Neuronal stem cell (in vitro differentiated cells): ENCODE results near the gene PTPRQ.

Source experiments
- DNase-seq: peaks from one replicate; pipeline ENCODE4 v3.0.0-alpha.2; 2013; ENCODE audit warnings: low spot score
- H2AFZ ChIP-seq: one replicate; pipeline ENCODE4 v1.6.1; 2013; ENCODE audit warnings: mild to moderate bottlenecking, low read length, inconsistent platforms
- H2AK5ac ChIP-seq: 2 replicates; pipeline ENCODE4 v1.6.1; 2013; ENCODE audit warnings: low read depth, mild to moderate bottlenecking, inconsistent platforms, low read length, moderate library complexity, mixed read lengths
- H2BK120ac ChIP-seq: 2 replicates; pipeline ENCODE4 v1.6.1; 2013; ENCODE audit warnings: low read depth, mild to moderate bottlenecking, inconsistent platforms, low read length, moderate library complexity, mixed read lengths
- H2BK12ac ChIP-seq: one replicate; pipeline ENCODE4 v1.6.1; 2013; ENCODE audit warnings: low read length, inconsistent platforms
- H2BK15ac ChIP-seq: 2 replicates; pipeline ENCODE4 v1.6.1; 2013; ENCODE audit warnings: mild to moderate bottlenecking, low read length, inconsistent platforms, mixed read lengths
- H2BK5ac ChIP-seq: one replicate; pipeline ENCODE4 v1.6.1; 2013; ENCODE audit warnings: inconsistent platforms, mild to moderate bottlenecking, low read length, moderate library complexity
- H3K14ac ChIP-seq: one replicate; pipeline ENCODE4 v1.6.1; 2013; ENCODE audit warnings: low read length, inconsistent platforms
- H3K18ac ChIP-seq: 2 replicates; pipeline ENCODE4 v1.6.1; 2013; ENCODE audit warnings: low read length, inconsistent platforms
- H3K23ac ChIP-seq: 2 replicates; pipeline ENCODE4 v1.6.1; 2013; ENCODE audit warnings: low read depth, mild to moderate bottlenecking, mixed read lengths, low read length, inconsistent platforms; ENCODE audit not compliant: poor library complexity
- H3K27ac ChIP-seq: replicated peaks from 3 replicates; pipeline ENCODE4 v1.5.1; 2013; ENCODE audit warnings: low read length, inconsistent platforms
- H3K27me3 ChIP-seq, 3 experiments: 2 replicates each; pipeline ENCODE4 v1.6.1; 2013; ENCODE audit warnings: low read length in 3 of 3, mild to moderate bottlenecking in 2 of 3, inconsistent platforms in 1 of 3, low read depth in 1 of 3, mixed read lengths in 1 of 3, moderate library complexity in 1 of 3; ENCODE audit not compliant: control insufficient read depth in 3 of 3, insufficient read depth in 3 of 3
- H3K36me3 ChIP-seq, 2 donors: replicated peaks in 1 of 2; 2 replicates each; pipeline ENCODE4 v1.6.1; 2013; ENCODE audit warnings: low read length in 2 of 2; ENCODE audit not compliant: control insufficient read depth in 2 of 2, insufficient read depth in 2 of 2
- H3K4ac ChIP-seq: 2 replicates; pipeline ENCODE4 v1.6.1; 2013; ENCODE audit warnings: inconsistent platforms, mild to moderate bottlenecking, low read length, moderate library complexity
- H3K4me1 ChIP-seq, 2 donors: 1 replicate in 1 of 2; 2 replicates in 1 of 2; pipeline ENCODE4 v1.6.1; 2013; ENCODE audit warnings: low read length in 2 of 2, low read depth in 1 of 2; ENCODE audit not compliant: control insufficient read depth in 2 of 2, insufficient read depth in 1 of 2
- H3K4me2 ChIP-seq: one replicate; pipeline ENCODE4 v1.6.1; 2013; ENCODE audit warnings: mild to moderate bottlenecking, low read length, inconsistent platforms; ENCODE audit not compliant: insufficient read depth, poor library complexity, severe bottlenecking
- H3K4me3 ChIP-seq, 2 donors: 2 replicates each; pipeline ENCODE4 v1.5.1; 2013; ENCODE audit warnings: low read length in 2 of 2, mild to moderate bottlenecking in 2 of 2, inconsistent platforms in 1 of 2, moderate library complexity in 1 of 2
- H3K79me1 ChIP-seq: one replicate; pipeline ENCODE4 v1.6.1; 2013; ENCODE audit warnings: low read depth, mild to moderate bottlenecking, inconsistent platforms, low read length, moderate library complexity
- H3K9ac ChIP-seq: one replicate; pipeline ENCODE4 v1.6.1; 2013; ENCODE audit warnings: mild to moderate bottlenecking, low read depth, low read length, inconsistent platforms; ENCODE audit not compliant: poor library complexity
- H3K9me3 ChIP-seq, 2 donors: replicated peaks in 1 of 2; 2 replicates each; pipeline versions ENCODE3 to v1.6.1; 2013; ENCODE audit warnings: low read length in 2 of 2, mild to moderate bottlenecking in 2 of 2, inconsistent platforms in 1 of 2, low read depth in 1 of 2, mixed read lengths in 1 of 2, moderate library complexity in 1 of 2; ENCODE audit not compliant: control insufficient read depth in 2 of 2, insufficient read depth in 1 of 2
- H4K8ac ChIP-seq: one replicate; pipeline ENCODE4 v1.6.1; 2013; ENCODE audit warnings: low read depth, mild to moderate bottlenecking, inconsistent platforms, low read length, moderate library complexity
- H4K91ac ChIP-seq: one replicate; pipeline ENCODE4 v1.6.1; 2013; ENCODE audit warnings: low read length, low read depth, mild to moderate bottlenecking, inconsistent platforms; ENCODE audit not compliant: poor library complexity
- WGBS, 2 donors: extraction: QIAGEN DNeasy Blood & Tissue Kit; methylation state at CpG; one replicate each; pipeline ENCODE4 v1.1.7; 2013; ENCODE audit warnings: missing lambda C conversion rate in 2 of 2, mixed read lengths in 1 of 2; ENCODE audit not compliant: insufficient read length in 2 of 2, insufficient replicate concordance in 1 of 2; ENCODE audit errors: extremely low coverage in 2 of 2; 5-methylcytosine and 5-hydroxymethylcytosine counted together

Gene PTPRQ

DNA sequence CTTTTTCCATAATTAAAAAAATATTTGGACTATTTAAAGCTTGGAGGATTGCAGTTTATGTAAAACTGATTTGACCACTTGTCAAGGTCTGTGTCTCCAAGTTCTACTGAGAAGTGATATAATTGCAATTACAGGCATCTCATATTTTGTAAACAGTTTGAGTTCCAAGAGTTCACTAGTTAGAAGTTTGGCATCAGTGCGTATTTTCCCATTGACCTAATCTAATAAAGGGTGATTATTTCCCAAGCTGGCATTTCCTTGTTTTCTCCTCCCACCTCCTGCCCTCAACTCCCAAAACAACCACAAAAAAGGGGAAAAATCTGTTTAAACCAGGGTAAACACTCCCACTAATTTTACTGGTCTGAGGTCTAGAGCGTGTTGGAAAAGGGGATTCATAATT is 260.4 kb downstream of the PTPRQ start:
- Histone ChIP-seq H3K9me3 (no peaks in the 10 kb centered on the region), H3K27ac (no peak overlapping the region), H2AK5ac (no peak overlapping the region), H2BK120ac (no peak overlapping the region), H3K4me3 (no peak overlapping the region), H2BK5ac (no peak overlapping the region), H3K27me3 (peaks cover 0 to 21% (median 2%) of the 10 kb centered on the region in 3 experiments), H4K8ac (no peak overlapping the region), H3K23ac (no peak overlapping the region), H3K9ac (no peak overlapping the region), H3K4me2 (no peak overlapping the region), H3K4me1 (peaks cover 4 to 7% of the 10 kb centered on the region in 2 donors), H2BK15ac (no peak overlapping the region), H3K79me1 (no peaks in the 10 kb centered on the region), H2BK12ac (no peak overlapping the region), H3K4ac (no peak overlapping the region), H3K36me3 (no peaks in the 10 kb centered on the region), H3K14ac (no peak overlapping the region), H3K18ac (no peak overlapping the region), H4K91ac (no peak overlapping the region), H2AFZ (no peak overlapping the region)
- WGBS, 2 donors, result no CpG with 5 or more reads among the region's 2 CpGs
- no peak for DNase-seq

DNA sequence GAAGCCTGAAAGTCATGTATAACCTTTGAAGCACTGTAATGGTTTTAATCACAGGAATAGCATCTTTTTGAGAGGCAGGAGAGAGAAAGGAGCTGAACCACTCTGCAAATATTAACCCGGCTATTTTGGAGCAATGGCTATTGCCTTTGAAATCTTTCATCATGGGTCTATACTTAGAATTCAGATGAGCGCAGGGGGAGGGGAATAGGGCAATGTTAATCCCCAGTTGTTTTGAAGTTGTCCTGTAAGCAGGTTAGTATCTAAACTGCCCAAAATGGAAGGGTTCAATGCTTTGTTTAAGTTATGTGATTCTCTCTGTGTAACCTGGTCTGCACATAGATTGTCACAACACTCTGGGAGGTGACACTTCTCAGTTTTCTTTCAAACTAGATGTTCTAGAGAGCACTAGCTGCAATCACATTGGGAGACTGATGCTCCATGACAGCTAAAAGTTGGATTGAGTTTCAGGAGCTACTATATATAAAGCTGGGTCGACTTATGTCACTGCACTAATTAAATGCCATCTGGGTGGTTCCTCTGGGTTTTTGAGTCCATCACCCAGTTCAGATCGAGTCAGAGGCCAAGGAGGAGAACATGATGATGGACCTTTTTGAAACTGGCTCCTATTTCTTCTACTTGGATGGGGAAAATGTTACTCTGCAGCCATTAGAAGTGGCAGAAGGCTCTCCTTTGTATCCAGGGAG is 263.2 kb downstream of the PTPRQ start, which contains the start of gene MYF6:
Gene MYF6 (plus strand): TSS at position 509 of the 704 bp plus-strand sequence. CDS start 86 bp downstream, at position 595.
- Histone ChIP-seq H3K4me3 (peak within 1 kb of the TSS in 1 of 2 donors; percentile 75), H3K4me1 (peaks cover 4 to 7% of the 10 kb centered on the region in 2 donors), H3K27me3 (peaks cover 0 to 32% (median 2%) of the 10 kb centered on the region in 3 experiments), H3K18ac (peak within 1 kb of the TSS; percentile 62), H2AK5ac (no peak within 1 kb of the TSS), H3K27ac (no peak within 1 kb of the TSS), H3K36me3 (no peaks in the 10 kb centered on the region), H3K14ac (no peak within 1 kb of the TSS), H2AFZ (peak within 1 kb of the TSS; percentile 72), H4K91ac (no peak within 1 kb of the TSS), H3K23ac (no peak within 1 kb of the TSS), H3K4ac (no peak within 1 kb of the TSS), H2BK12ac (no peak within 1 kb of the TSS), H3K4me2 (peak within 1 kb of the TSS; percentile 50), H2BK5ac (no peak within 1 kb of the TSS), H2BK120ac (no peak within 1 kb of the TSS), H3K79me1 (no peaks in the 10 kb centered on the region), H4K8ac (no peak within 1 kb of the TSS), H3K9ac (no peak within 1 kb of the TSS), H2BK15ac (no peak within 1 kb of the TSS), H3K9me3 (no peaks in the 10 kb centered on the region)
- DNase-seq, result no peak
- WGBS, 2 donors, result no CpG with 5 or more reads among the region's 4 CpGs

DNA sequence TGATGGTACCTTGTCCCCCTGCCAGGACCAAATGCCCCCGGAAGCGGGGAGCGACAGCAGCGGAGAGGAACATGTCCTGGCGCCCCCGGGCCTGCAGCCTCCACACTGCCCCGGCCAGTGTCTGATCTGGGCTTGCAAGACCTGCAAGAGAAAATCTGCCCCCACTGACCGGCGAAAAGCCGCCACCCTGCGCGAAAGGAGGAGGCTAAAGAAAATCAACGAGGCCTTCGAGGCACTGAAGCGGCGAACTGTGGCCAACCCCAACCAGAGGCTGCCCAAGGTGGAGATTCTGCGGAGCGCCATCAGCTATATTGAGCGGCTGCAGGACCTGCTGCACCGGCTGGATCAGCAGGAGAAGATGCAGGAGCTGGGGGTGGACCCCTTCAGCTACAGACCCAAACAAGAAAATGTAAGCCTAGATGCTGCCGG is 263.8 kb downstream of the PTPRQ start:
- Histone ChIP-seq H2AK5ac (no peak overlapping the region), H3K18ac (peak overlapping the region; percentile 62), H3K27me3 (peaks cover 0 to 32% (median 2%) of the 10 kb centered on the region in 3 experiments), H3K9ac (no peak overlapping the region), H3K4me1 (peaks cover 3 to 4% of the 10 kb centered on the region in 2 donors), H2BK12ac (no peak overlapping the region), H3K9me3 (no peaks in the 10 kb centered on the region), H3K4ac (no peak overlapping the region), H2BK5ac (no peak overlapping the region), H2AFZ (peak overlapping the region; percentile 72), H3K79me1 (no peaks in the 10 kb centered on the region), H3K27ac (no peak overlapping the region), H3K4me3 (peak overlapping the region in 1 of 2 donors; percentile 13), H2BK120ac (no peak overlapping the region), H3K23ac (no peak overlapping the region), H2BK15ac (no peak overlapping the region), H3K14ac (no peak overlapping the region), H3K36me3 (no peaks in the 10 kb centered on the region), H4K91ac (no peak overlapping the region), H3K4me2 (peak overlapping the region; percentile 50), H4K8ac (no peak overlapping the region)
- no peak for DNase-seq
- WGBS, 2 donors, result no CpG with 5 or more reads among the region's 21 CpGs

DNA sequence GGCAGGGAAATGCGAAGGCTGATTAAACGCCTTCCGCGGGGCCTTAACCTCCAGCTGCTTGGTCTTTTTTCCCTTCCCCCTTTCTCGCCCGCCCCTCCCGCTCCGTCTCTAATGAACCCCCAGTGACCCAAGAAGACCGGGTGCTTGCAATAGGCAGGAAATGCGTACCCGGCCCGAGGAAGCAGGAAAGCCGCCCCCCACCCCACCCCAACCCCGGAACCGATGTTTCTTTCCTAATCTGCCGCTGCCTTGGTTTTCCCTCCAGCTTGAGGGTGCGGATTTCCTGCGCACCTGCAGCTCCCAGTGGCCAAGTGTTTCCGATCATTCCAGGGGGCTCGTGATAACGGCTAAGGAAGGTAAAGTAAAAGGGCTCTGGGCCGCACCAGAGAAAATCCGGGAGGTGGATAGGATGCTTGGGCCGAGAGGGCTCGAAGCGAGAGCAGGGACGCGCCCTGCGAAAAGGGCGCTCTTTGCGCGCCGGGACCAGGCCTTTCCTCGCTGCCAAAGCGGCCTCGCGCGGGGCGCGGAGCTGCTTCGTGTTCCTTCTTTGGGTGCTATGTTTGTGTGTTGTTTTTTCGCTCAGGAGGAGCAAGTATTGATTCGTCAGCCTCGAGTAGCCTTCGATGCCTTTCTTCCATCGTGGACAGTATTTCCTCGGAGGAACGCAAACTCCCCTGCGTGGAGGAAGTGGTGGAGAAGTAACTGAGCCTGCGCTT is 264.4 kb downstream of the PTPRQ start:
- no peaks in the 10 kb centered on the region for H3K79me1 ChIP-seq
- H2BK15ac ChIP-seq, result no peak overlapping the region
- no peak overlapping the region for H2BK5ac ChIP-seq
- H3K4ac ChIP-seq, result no peak overlapping the region
- peaks cover 0 to 3% of the 10 kb centered on the region in 2 donors for H3K4me1 ChIP-seq
- H3K9me3 ChIP-seq, result no peaks in the 10 kb centered on the region
- no peak overlapping the region for H4K91ac ChIP-seq
- H2BK120ac ChIP-seq, result no peak overlapping the region
- peaks cover 0 to 32% (median 2%) of the 10 kb centered on the region in 3 experiments for H3K27me3 ChIP-seq
- DNase-seq, result no peak
- H3K27ac ChIP-seq, result no peak overlapping the region
- no peak overlapping the region for H3K23ac ChIP-seq
- no peak overlapping the region for H2BK12ac ChIP-seq
- H3K18ac ChIP-seq, result no peak overlapping the region
- peak overlapping the region; percentile 72 for H2AFZ ChIP-seq
- H3K4me3 ChIP-seq, result peak overlapping the region in 1 of 2 donors; percentile 75
- H3K14ac ChIP-seq, result no peak overlapping the region
- H3K9ac ChIP-seq, result no peak overlapping the region
- H2AK5ac ChIP-seq, result no peak overlapping the region
- no peaks in the 10 kb centered on the region for H3K36me3 ChIP-seq
- H4K8ac ChIP-seq, result no peak overlapping the region
- WGBS, 2 donors, result no CpG with 5 or more reads among the region's 50 CpGs
- H3K4me2 ChIP-seq, result peak overlapping the region; percentile 50
